HG02852 (cell line): Measurements from ENCODE around the gene CHFR.
"Not testable (repeated sequence)": the region's sequence is repeated elsewhere in the genome, so short reads cannot be mapped to it uniquely, and the experiment has no call there.

Source experiments
- ATAC-seq: cut with Tn5 transposase; IDR thresholded peaks from one replicate; pipeline ENCODE4 v1.9.1; 2021; ENCODE audit warnings: mild to moderate bottlenecking, moderate library complexity; ENCODE audit not compliant: unreplicated experiment

CHFR gene

DNA sequence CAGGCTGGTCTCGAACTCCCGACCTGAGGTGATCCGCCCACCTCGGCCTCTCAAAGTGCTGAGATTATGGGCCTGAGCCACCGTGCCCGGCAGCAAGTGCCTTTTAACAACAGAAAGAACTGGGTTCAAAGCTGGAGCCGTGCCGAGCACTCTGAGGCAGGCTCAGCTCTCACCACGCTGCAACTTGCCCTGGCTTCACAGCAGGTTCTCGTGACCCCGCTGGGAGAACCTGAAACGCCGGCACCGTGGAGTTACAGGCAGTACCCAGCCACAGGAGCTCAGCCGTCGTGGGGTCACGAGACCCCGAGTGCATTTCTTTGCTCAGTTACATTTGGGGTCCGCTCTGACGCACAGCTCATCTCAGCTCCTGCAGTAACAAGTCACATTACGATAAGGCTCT is 73.2 kb downstream of the CHFR start:
- no peak for ATAC-seq

DNA sequence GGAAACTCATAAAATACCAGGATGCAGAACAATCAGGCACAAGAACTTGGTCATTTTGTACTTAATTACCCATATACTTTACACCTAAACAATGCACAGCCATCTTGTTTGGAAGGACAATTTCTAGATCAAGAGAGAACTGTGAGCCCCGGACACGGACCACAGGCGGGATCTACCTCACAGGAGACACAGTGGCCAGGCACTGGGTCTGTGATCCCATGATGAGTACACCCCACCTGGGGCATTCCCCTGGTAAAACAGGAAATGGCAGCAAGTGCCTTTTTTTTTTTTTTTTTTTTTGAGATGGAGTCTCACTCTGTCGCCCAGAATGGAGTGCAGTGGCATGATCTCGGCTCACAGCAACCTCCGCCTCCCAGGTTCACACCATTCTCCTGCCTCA is 74.0 kb downstream of the CHFR start:
- no peak for ATAC-seq

DNA sequence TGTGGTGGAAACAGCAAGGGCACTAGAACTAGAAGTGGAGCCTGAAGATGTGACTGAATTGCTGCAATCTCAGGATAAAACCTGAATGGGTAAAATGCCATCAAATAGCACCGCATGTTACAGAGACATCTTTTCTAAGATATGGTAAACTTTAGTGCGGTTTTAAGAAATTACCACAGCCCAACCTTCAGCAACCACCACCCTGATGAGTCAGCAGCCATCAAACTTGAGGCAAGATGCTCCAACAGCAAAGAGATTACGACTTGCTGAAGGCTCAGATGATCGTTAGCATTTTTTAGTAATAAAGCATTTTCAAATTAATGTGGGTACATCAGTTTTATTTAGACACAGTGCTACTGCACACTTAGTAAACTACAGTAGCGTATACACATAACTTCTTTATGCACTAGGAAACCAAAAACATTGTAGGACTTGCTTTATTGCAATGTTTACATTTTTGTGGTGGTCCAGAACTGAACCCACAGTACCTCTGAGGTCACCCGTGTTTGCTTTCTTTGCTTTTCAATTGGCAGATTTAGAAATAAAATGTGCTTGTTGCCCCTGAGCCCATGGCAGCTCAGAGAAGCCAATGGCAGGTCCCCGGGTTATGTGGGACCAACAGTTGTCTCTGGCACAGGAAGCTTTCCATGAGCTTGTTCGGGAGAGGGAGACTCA is 74.6 kb downstream of the CHFR start:
- no peak for ATAC-seq

DNA sequence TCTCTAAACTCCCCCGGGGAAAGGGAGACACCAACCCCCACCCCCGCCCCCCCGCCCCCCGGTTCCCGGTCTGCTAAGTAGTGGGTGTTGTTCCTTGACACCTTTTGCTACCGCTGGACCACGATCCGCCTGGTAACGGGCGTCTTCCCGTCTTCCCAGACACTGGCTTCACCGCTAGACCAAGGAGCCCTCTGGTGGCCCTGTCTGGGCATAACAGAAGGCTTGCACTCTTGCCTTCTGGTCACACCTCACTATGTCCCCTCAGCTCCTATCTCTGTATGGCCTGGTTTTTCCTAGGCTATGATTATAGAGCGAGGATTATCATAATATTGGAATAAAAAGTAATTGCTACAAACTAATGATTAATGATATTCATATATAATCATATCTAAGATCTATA is 78.0 kb downstream of the CHFR start:
- not testable (repeated sequence) for ATAC-seq

DNA sequence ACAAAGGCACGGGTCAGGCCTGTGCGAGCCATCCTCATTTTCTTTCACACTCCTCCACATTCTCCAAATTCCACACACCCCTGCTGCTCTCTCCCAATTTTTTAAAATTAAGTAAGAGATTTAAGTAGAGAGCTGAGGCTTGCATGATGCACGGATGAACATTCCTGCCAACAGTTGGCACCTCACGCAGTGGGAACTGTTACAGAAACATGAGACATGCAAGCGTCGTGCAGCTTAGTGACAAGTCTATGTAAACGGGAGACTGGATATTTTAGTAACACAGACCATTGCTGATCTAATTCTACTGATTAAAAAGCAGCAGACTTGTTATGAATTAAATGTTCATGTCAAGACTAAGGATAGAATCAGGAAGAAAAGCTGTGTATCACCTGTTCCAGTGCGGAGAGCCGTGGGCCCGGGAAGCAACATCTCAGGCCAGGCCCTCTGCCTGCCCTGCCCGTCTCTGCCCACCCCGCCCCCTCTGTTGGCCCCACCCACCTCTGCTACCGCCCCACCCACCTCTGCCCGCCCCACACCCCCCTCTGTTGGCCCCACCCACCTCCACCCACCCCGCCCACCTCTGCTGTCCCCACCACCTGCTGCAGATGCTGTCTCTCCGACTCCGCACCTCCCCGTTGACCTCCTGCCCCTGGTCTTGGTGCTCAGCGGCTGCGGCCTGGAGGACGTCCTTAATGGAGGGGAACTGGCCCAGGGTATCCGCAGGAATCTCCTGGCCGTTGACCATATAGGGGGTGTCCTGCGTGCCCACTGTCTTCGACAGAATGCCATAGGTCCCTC is 79.9 kb downstream of the CHFR start:
- no peak for ATAC-seq

DNA sequence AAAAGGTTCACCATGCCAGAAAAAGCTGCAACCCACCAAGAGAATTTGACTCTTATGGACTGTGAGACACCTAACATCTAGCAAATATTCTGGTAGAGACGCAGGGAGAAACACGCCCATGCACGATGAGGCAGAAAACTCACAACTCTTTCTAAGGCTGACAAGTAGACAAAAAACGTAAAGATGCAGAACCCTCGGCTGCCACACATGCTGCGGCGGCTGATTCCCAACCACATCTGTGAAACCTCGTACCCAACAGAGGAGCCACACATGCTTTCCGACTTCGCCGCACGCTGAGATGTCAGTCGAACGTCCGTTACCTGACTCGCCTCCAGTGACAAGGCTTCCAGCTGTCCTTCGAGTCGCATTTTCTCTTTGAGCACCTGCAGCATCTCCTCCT is 80.5 kb downstream of the CHFR start:
- ATAC-seq = no peak

DNA sequence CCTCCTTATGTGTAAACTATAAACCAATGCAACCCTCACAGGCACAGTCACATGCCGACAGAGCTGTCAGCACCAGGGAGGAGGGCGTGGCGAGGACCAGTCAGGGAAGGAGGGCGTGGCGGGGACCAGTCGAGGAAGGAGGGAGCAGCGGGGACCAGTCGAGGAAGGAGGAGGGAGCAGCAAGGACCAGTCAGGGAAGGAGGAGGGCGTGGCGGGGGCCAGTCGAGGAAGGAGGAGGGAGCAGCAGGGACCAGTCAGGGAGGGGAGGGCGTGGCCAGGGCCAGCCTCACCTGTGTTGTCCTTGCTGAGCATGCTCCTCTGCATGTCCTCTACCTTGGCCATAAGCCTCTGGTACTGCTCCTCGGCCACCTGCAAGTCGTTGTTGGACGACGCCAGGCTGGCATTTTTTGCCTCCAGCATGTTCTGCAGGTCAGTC is 83.0 kb downstream of the CHFR start:
- ATAC-seq = no peak

DNA sequence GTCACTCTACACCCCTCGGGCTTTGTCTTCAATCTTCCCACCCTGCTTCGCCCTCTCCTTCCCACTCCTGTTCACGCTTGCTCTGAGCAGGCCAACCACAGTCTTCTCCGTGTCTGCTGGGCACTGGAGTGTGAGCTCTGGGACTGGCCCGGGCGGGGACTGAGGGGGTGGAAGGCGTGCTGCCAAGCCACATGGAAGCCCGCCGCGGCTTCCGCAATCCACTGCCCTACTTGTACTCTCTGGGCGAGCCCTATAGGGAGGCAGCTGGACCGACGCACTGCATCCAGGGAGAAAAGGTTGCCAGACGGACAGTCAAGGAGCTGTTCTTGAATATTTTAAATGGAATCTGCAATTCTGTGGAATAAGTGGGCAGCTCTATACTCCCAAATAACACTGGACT is 83.5 kb downstream of the CHFR start:
- ATAC-seq = no peak

DNA sequence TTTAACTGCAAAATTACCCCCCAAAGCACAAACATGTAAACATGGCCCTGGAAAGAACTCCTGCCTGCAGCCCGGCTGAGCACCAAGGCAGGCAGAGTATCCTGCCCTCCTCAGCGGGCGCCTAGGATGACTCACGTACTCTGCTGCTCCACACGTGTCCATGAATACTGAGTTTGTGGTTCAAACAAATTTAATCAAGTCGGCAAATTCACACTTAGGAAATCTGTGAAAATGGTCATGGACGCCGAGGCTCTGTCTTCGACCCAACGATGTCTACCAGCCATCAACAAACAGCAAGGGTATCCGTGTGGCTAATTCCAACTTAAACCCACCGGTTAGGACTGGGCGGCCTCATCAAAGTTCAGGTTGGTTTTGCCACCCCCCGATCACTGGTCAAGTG is 84.3 kb downstream of the CHFR start:
- ATAC-seq = no peak

DNA sequence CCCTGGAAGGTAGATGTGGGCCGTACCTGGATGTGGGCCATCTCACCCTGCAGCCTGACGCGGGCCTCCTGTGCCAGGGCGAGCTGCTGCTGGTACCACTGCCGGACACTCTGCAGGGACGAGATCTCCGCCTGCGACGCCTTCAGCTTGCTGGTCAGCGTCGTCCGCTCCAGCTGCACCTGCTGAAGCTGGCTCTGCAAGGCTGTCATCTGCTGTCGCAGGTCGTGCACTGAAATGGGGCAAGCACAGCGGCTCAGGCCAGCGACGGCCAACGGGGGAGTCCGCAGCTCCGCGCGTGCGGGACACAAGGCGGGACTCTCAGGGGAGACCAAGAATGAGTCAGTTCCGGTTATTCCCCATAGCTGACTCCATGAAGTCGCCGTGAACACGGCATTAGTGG is 85.7 kb downstream of the CHFR start:
- ATAC-seq = no peak

DNA sequence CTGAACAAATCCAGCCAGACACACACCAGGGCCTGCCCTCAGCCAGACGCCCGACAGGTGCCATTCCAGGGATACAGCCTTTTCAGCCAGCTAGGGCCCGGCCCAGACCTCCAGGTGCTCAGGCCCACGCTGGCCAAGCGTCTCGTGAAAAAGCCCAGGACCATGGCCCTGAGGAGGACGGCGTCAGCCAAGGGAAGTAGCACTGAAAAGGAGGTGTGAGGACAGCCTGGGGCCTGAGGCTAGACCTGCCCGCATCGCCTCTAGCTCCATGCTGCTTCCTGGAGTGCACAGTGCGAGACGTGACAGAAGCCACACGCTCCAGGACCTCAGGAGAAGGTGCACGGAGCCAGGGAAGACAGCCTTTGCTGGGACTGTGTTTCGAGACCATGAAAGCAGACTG is 88.6 kb downstream of the CHFR start:
- ATAC-seq = no peak

DNA sequence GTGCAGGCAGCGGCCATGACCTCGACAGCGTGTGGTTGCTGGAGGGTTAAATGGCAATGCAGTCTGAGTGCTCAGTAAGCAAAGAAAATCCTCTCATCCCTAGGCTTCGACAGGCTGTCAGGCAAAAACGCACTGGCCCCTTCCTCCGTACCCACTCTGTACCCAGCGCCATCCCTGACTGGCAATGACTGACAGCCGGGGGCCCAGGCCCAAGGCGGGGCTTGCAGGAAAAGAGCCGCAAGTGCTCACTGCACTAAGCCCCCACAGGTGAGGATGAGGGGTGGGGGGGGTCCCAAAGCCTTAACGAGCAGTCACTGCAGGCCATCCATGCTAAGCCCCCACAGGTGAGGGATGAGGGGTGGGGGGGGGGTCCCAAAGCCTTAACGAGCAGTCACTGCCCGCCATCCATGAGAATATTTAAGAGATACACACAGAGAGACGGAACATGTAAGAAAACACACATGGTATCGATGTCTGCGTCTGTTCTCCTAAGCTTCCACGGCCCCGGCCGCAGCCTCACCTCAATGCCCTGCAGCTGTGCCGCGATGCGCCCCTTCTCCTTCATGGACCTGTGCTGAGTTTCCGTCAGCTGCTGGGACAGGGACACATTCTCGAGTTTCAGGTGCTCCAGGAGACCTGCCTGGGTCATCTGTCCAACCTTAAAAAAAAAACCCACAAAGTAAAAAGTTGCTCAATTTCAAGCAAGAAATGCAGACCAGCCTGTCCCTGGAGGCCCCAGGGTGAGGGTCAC is 89.4 kb downstream of the CHFR start:
- ATAC-seq = no peak

DNA sequence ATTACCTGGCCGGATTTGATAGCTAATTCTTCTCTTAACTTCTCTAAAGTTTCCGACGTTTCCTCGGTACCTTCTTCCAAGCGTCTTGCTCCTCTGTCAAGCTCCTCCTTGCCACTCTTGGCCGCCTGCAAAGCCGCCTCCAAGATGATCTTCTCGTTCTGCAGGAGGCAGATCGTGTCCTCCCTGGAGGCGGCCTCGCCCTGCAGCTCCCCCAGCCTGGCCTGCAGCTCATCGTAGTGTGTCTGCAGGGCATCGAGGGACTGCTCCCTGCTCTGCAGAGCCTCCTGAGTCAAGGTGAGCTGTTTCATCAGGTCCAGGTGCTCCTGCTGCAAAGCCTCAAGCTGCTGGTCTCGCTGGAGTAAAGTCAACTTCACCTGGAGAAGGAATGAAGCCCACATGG is 91.6 kb downstream of the CHFR start:
- no peak for ATAC-seq

DNA sequence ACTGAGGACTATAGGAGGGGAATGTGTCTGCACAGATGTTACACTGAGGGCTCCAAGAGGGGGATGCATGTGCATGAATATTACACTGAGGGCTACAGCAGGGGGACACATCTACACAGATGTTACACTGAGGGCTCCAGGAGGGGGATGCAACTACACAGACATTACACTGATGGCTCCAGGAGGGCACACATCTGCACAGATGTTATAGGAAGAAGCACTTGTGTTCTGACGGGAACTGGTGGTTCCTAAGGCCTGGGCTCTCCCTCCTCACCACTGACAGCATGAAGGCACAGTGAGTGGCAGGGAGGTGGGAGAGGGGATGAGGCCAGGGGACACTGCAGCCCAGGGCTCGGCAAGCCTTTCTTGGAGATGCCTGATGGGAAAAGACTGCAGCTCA is 95.5 kb downstream of the CHFR start:
- ATAC-seq = not testable (repeated sequence)

DNA sequence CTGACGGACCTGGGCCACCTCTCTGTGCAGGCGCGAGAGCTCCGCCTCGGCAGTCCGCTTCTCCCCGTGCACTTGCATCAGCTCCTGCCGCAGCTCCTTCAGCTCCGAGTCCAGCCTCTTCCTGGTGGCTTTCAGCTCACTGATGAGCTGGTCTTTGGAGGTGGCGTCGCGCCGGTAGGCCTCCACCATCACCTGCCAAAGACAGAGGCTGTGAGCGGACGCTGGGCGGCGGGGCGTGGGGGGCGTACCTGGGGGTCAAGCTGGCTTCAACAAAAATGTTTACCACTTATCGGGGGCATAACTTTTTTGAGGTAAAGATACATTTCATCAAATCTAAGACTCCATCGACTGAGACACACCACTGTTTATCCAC is 98.3 kb downstream of the CHFR start:
- no peak for ATAC-seq

DNA sequence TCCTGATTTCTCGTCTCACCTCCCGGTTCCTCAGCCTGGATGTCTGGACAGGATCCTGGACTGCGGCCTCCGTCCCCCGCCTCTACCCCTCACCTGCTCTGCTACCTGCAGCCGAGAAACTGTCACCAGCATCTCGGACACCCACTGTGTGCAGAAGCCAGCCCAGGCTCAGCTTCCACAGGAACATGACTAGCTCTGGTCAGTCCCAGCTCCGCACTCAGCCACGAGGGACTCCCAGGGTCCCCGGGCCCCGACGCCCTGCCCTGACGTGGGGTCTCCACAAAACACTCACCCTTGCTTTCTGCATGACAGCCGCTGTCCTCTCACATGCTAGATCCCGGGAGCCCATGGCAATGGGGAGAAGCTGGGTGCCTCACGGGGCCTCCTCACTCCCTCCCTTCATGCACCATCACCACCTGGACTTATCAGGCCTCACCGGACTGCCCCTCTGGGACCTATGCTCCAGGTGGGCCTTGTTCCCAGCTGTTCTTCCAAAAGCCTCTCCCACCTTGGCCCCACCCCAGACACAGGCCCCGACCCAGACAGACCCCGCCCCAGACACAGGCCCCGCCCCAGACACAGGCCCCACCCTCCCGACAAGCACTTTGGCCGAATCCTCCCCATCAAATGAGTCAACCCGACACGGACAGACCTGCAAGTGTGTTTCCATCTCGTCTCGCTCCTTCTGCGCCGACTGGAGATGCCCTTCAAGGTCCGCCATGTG is 98.9 kb downstream of the CHFR start:
- no peak for ATAC-seq

DNA sequence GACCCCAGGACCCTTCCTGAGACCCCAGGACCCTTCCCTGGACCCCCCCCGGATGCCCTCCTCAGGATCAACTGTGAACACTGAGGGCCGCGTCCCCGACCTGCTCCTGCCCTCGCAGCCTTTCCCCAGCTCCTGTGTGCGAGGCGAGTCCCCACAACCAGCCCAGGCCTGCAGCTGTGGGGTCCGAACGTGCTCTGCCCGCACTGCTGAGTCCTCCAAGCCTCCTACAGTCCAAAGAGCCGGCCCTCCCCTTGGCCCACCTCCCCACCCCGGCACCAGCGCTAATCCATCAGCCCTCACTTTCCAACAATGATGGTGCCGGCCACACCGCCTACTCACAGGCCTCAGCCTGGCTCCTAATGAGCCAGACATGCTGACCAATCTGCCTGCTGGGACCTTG is 99.5 kb downstream of the CHFR start:
- ATAC-seq = no peak

DNA sequence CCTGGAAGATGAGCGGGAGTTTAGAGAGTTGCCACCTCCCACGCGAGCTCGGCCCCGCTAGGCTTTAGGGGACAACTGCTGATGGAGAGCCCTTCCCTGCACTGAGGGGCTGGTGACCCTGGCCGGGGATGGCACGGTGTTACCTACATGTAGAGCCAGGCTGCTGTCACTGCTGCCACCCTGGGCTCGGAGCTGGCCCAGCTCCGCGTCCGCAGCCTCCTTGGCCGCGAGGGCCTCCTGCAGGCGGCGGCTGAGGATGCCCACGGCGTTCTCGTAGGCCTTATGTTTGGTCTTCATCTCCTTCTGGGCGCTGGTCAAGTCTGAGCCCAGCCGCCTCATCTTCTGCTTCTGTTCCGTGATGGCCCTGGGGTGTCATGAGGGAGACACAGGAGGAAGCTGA is 101.2 kb downstream of the CHFR start:
- ATAC-seq = no peak

DNA sequence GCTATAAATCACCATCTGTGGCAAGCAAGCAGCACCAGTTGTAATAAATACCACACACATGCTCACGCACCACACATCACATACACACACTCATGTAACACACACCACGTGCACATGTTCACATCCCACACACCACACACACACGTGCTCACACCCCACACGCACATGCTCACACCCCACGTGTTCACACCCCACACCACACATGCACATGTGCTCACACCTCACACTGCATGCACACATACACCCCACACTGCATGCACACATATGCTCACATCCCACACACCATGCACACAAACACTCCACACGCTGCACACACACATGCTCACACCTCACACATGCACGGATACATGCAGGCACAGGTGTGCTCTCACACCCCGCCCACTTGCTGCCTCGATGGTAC is 102.8 kb downstream of the CHFR start:
- no peak for ATAC-seq

DNA sequence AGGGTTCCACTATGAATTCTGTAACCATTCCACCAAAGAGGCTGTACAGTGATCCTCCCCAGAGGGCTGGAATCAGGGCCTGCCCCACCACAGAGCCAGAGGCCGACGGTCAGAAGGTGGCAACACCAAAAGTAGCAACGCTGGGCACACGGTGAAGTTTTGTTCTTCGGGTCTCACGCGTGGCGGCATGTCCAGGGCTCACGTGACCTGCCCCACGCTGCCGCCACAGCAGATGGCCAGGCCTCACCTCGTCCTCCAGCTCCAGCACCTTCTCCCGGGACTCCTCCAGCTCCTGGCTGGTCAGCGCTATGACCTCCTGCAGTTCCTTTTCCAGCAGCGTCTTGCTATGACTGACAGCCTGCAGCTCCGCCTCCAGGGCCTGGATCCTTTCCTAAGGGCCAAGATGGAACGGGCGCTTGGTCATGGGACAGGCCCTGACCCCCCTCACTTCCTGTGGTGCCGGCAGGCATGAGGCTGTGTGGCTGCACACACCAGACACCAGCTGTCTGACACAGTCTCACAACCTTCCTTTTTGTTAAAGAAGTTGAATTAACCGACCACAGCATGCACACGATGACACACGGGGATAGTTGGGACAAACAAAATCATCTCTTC is 103.4 kb downstream of the CHFR start:
- no peak for ATAC-seq
